Parathyroid adenoma (tissue), 2 donors: ENCODE data around the gene TRMT10B.

ENCODE experiments used
- H2AFZ ChIP-seq: fragments of 300-600 bp; sonication (generic); one replicate; pipeline ENCODE4 v1.7.0; 2017; ENCODE audit warnings: antibody characterized with exemption, mild to moderate bottlenecking
- H3K27ac ChIP-seq: fragments of 300-600 bp; sonication (generic); one replicate; pipeline ENCODE4 v1.7.0; 2017
- H3K27me3 ChIP-seq: fragments of 300-600 bp; sonication (generic); one replicate; pipeline ENCODE4 v1.7.0; 2017; ENCODE audit warnings: low read length; ENCODE audit not compliant: control insufficient read depth, insufficient read depth
- H3K36me3 ChIP-seq: fragments of 300-600 bp; sonication (generic); one replicate; pipeline ENCODE4 v1.7.0; 2017; ENCODE audit warnings: low read length; ENCODE audit not compliant: control insufficient read depth, insufficient read depth
- H3K4me1 ChIP-seq: fragments of 300-600 bp; sonication (generic); one replicate; pipeline ENCODE4 v1.7.0; 2017; ENCODE audit warnings: control low read depth
- H3K4me2 ChIP-seq: fragments of 300-600 bp; sonication (generic); one replicate; pipeline ENCODE4 v1.7.0; 2017; ENCODE audit warnings: low read length
- H3K4me3 ChIP-seq: fragments of 300-600 bp; sonication (generic); one replicate; pipeline ENCODE4 v1.7.0; 2017; ENCODE audit warnings: low read depth, low read length
- H3K79me2 ChIP-seq: fragments of 300-600 bp; sonication (generic); one replicate; pipeline ENCODE4 v1.7.0; 2017; ENCODE audit warnings: control low read depth
- H3K9ac ChIP-seq: fragments of 300-600 bp; sonication (generic); one replicate; pipeline ENCODE4 v1.7.0; 2017; ENCODE audit warnings: mild to moderate bottlenecking
- H3K9me3 ChIP-seq: fragments of 300-600 bp; sonication (generic); one replicate; pipeline ENCODE4 v1.7.0; 2017; ENCODE audit warnings: low read length; ENCODE audit not compliant: control insufficient read depth
- TF ChIP-seq, protein P1 (sequence below): fragments of 300-600 bp; sonication (generic); IDR thresholded peaks from one replicate; pipeline ENCODE4 v1.7.0; 2017; ENCODE audit warnings: antibody characterized with exemption, mild to moderate bottlenecking
- donor health status: primary hyperparathyroidism.

The TRMT10B gene

GRCh38 chr9:37769306-37769705, 15.7 kb downstream of the TRMT10B start:
- no peak overlapping the region for H3K4me2 ChIP-seq
- H3K9me3 ChIP-seq: no peaks in the 10 kb centered on the region
- no peak overlapping the region for H3K4me3 ChIP-seq
- no peak overlapping the region for H2AFZ ChIP-seq
- no peaks in the 10 kb centered on the region for H3K27me3 ChIP-seq
- no peak overlapping the region for H3K27ac ChIP-seq
- no peaks in the 10 kb centered on the region for H3K4me1 ChIP-seq
- TF ChIP-seq, protein P1, sequence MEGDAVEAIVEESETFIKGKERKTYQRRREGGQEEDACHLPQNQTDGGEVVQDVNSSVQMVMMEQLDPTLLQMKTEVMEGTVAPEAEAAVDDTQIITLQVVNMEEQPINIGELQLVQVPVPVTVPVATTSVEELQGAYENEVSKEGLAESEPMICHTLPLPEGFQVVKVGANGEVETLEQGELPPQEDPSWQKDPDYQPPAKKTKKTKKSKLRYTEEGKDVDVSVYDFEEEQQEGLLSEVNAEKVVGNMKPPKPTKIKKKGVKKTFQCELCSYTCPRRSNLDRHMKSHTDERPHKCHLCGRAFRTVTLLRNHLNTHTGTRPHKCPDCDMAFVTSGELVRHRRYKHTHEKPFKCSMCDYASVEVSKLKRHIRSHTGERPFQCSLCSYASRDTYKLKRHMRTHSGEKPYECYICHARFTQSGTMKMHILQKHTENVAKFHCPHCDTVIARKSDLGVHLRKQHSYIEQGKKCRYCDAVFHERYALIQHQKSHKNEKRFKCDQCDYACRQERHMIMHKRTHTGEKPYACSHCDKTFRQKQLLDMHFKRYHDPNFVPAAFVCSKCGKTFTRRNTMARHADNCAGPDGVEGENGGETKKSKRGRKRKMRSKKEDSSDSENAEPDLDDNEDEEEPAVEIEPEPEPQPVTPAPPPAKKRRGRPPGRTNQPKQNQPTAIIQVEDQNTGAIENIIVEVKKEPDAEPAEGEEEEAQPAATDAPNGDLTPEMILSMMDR: no peak
- no peak overlapping the region for H3K9ac ChIP-seq
- H3K36me3 ChIP-seq: no peaks in the 10 kb centered on the region
- no peaks in the 10 kb centered on the region for H3K79me2 ChIP-seq

- H3K4me2 ChIP-seq: no peak overlapping the region
- H2AFZ ChIP-seq: no peak overlapping the region
- H3K79me2 ChIP-seq: no peaks in the 10 kb centered on the region
- TF ChIP-seq, protein P1: no peak
- no peaks in the 10 kb centered on the region for H3K36me3 ChIP-seq
- no peak overlapping the region for H3K4me3 ChIP-seq
- no peaks in the 10 kb centered on the region for H3K4me1 ChIP-seq
- no peaks in the 10 kb centered on the region for H3K9me3 ChIP-seq
- no peaks in the 10 kb centered on the region for H3K27me3 ChIP-seq
- H3K9ac ChIP-seq: no peak overlapping the region
- no peak overlapping the region for H3K27ac ChIP-seq
These were observed 16.4 kb downstream of the TRMT10B start for GRCh38 chr9:37769995-37770394.

DNA sequence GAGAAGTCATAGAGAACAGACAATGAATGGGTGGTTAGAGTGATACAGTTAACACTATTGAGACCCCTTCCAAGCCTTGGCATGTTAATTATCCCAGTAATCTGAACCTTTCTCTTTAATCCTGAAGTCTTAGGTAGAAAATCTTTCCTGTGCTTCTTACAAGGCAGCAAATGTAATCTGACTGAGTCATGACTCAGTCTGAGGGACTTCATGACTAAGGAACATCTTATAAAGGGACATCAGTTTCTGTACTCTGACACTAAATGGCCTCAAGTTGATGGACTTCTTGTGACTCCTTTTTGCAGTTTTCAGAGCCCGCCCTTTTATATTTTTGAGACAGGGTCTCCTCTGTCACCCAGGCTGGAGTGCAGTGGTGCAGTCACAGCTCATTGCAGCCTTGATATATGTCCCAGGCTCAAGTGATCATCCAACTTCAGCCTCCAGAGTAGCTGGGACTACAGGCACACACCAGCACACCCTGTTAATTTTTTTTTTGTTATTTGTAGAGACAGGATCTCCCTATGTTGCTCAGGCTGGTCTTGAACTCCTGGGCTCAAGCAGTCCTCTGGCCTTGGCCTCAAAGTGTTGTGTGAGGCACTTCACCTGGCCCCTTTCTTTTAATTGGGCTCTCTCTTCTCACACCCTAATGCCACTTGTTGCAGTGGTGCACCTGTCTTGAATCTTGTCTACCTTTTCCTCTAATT, 21.8 kb downstream of the TRMT10B start:
- no peaks in the 10 kb centered on the region for H3K36me3 ChIP-seq
- TF ChIP-seq, protein P1: no peak

GRCh38 chr9:37776328-37776727, 22.7 kb downstream of the TRMT10B start:
- H3K27ac ChIP-seq: no peak overlapping the region
- no peaks in the 10 kb centered on the region for H3K4me1 ChIP-seq
- no peak overlapping the region for H3K4me3 ChIP-seq
- H3K27me3 ChIP-seq: no peaks in the 10 kb centered on the region
- H3K9me3 ChIP-seq: no peaks in the 10 kb centered on the region
- H3K79me2 ChIP-seq: no peaks in the 10 kb centered on the region
- TF ChIP-seq, protein P1: no peak
- no peak overlapping the region for H2AFZ ChIP-seq
- no peak overlapping the region for H3K4me2 ChIP-seq
- no peak overlapping the region for H3K9ac ChIP-seq
- H3K36me3 ChIP-seq: no peaks in the 10 kb centered on the region

More for the DNA sequence above, 21.8 kb downstream of the TRMT10B start:
- Histone ChIP-seq H3K9ac (no peak overlapping the region), H3K27ac (no peak overlapping the region), H3K9me3 (no peaks in the 10 kb centered on the region), H3K4me2 (no peak overlapping the region), H3K4me1 (no peaks in the 10 kb centered on the region), H3K79me2 (no peaks in the 10 kb centered on the region), H2AFZ (no peak overlapping the region), H3K27me3 (no peaks in the 10 kb centered on the region), H3K4me3 (no peak overlapping the region)

DNA sequence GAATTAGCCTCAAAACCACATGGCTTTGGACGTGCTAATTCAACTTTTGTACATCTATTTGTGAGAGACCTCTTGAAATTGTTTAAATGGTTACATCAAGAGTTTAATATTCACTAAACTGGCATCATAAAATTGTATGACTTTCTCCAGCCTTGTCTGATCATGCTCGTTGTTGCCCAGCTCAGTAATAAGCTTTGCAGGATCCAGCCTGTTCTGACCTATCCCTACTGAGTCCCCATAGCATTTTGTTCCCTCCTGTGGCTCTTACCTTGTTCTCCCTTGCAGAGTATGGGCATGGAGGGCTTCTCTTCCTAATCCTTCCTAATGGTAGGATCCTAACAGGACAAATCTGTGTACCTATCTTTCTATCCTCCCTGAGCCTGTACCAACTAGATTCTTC, 24.9 kb downstream of the TRMT10B start:
- Histone ChIP-seq H2AFZ (no peak overlapping the region), H3K27ac (no peak overlapping the region), H3K9ac (no peak overlapping the region), H3K27me3 (no peaks in the 10 kb centered on the region), H3K79me2 (no peaks in the 10 kb centered on the region), H3K36me3 (no peaks in the 10 kb centered on the region), H3K4me3 (no peak overlapping the region), H3K9me3 (no peaks in the 10 kb centered on the region), H3K4me2 (no peak overlapping the region), H3K4me1 (no peaks in the 10 kb centered on the region)
- TF ChIP-seq, protein P1: no peak
